ENCODE measurements around the gene SCAF1. TPM values are rescaled to one million over a fixed set of nuclear protein-coding genes. Genes with fewer than 3 reads are reported as not detected.
A peak's percentile ranks its signal among the peaks of the same experiment; 100 is the strongest.

SCAF1 gene
- total RNA-seq, 1 experiment from 2014 or later = 103 TPM

- TF ChIP-seq, protein P1, sequence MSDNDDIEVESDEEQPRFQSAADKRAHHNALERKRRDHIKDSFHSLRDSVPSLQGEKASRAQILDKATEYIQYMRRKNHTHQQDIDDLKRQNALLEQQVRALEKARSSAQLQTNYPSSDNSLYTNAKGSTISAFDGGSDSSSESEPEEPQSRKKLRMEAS (CRISPR knock-in tag; IDR thresholded peaks at IDR 0.05) = 0 out of 2 replicates have a peak, but pooled peaks have one; percentile 51
- no peak for TF ChIP-seq GABPB1 (CRISPR knock-in tag; IDR thresholded peaks at IDR 0.05)
- TF ChIP-seq FOXJ3 (CRISPR knock-in tag; IDR thresholded peaks at IDR 0.05; ENCODE audit: borderline replicate concordance) = no peak
- TF ChIP-seq NR3C1 (CRISPR knock-in tag; conservative IDR thresholded peaks at IDR 0.05; ENCODE audit: low read depth) = no peak
- no peak for TF ChIP-seq ZNF671 (CRISPR knock-in tag; IDR thresholded peaks at IDR 0.05)
- TF ChIP-seq ETV6 (CRISPR knock-in tag; IDR thresholded peaks at IDR 0.05) = peak; percentile 59; the same call in 1 of the 2 replicates
- TF ChIP-seq E2F4 (CRISPR knock-in tag; IDR thresholded peaks at IDR 0.05; ENCODE audit: borderline replicate concordance, low read depth) = no peak
- peak; percentile 69; the same call in 1 of the 2 replicates for TF ChIP-seq TEAD1 (CRISPR knock-in tag; IDR thresholded peaks at IDR 0.05)
- TF ChIP-seq ARID4B (CRISPR knock-in tag; IDR thresholded peaks at IDR 0.05; ENCODE audit: borderline replicate concordance) = peak; percentile 60; the same call in 1 of the 2 replicates
- TF ChIP-seq, protein P2, sequence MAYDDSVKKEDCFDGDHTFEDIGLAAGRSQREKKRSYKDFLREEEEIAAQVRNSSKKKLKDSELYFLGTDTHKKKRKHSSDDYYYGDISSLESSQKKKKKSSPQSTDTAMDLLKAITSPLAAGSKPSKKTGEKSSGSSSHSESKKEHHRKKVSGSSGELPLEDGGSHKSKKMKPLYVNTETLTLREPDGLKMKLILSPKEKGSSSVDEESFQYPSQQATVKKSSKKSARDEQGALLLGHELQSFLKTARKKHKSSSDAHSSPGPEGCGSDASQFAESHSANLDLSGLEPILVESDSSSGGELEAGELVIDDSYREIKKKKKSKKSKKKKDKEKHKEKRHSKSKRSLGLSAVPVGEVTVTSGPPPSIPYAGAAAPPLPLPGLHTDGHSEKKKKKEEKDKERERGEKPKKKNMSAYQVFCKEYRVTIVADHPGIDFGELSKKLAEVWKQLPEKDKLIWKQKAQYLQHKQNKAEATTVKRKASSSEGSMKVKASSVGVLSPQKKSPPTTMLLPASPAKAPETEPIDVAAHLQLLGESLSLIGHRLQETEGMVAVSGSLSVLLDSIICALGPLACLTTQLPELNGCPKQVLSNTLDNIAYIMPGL (CRISPR knock-in tag; IDR thresholded peaks at IDR 0.05) = no peak
- TF ChIP-seq SP1 (CRISPR knock-in tag; conservative IDR thresholded peaks at IDR 0.05) = peak; percentile 49; the same call in 1 of the 2 replicates
- TF ChIP-seq IRF1 (CRISPR knock-in tag; IDR thresholded peaks at IDR 0.05) = no peak
- TF ChIP-seq ZNF512 (CRISPR knock-in tag; IDR thresholded peaks at IDR 0.05; ENCODE audit: borderline replicate concordance) = no peak
- H3K36me3 Mint-ChIP-seq = peaks cover 16% of the 10 kb centered on the region
- POLR2A ChIA-PET = interaction anchor here (0.5 to 3.4 kb wide), 19 partner anchors 8 to 1021 kb away, joined by 3 to 38 read pairs (median 4); partner anchors contain the start of genes ADM5, AKT1S1, AP2A1 and BCL2L12
- peak; percentile 4 for ATAC-seq
- H3K27me3 Mint-ChIP-seq (ENCODE audit: low read depth) = no peaks in the 10 kb centered on the region
- peak; percentile 73 for DNase-seq (ENCODE audit: low spot score)
- no peaks in the 10 kb centered on the region for H3K9me3 Mint-ChIP-seq
- peak overlapping the region; percentile 100 for H3K27ac Mint-ChIP-seq
- H3K4me3 Mint-ChIP-seq = peak overlapping the region; percentile 88
- CTCF ChIA-PET = interaction anchor here (0.8 to 10.7 kb wide), 26 partner anchors 9 to 225 kb away, joined by 3 to 108 read pairs (median 4); partner anchors contain the start of genes ADM5, AP2A1, BCL2L12 and CPT1C
- peaks cover 32% of the 10 kb centered on the region for H3K4me1 Mint-ChIP-seq
Measured at GRCh38 chr19:49676136-49676783, 34.3 kb downstream of the SCAF1 start.
